HG02938 (cell line): ENCODE data around the gene KCND3.

Experiments
- ATAC-seq: cut with Tn5 transposase; IDR thresholded peaks from one replicate; pipeline ENCODE4 v1.9.1; 2021; ENCODE audit warnings: mild to moderate bottlenecking, moderate library complexity; ENCODE audit not compliant: unreplicated experiment

Gene KCND3

DNA sequence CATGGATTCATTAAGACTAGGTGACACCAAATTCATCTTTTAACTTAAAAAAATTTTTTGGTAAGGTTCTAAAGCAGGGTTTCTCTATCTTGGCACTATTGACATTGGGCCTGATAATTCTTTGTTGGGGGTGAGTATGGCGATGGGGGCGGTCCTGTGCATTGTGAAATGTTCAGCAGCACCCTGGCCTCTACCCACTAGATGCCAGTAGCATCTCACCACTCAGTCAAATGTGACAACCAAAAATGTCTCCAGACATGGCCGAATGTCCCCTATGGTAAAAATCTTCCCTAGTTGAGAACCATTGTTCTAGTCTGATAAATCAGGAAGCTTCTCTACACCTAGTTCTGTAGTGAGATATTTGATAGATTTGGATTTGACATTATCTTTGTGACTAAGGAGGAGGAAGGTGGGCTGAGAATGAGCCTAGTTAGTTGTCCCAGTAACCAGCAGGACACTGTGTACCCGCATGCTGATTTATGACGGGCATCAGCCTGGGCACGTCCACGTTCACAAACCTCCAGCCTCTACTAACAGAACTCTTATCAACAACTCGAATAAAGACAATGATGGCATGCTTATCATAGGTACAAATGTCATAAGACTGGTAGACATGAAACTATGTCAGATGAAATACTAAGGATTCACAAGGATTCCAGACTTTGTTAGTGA, 104.6 kb downstream of the KCND3 start:
- no peak for ATAC-seq

DNA sequence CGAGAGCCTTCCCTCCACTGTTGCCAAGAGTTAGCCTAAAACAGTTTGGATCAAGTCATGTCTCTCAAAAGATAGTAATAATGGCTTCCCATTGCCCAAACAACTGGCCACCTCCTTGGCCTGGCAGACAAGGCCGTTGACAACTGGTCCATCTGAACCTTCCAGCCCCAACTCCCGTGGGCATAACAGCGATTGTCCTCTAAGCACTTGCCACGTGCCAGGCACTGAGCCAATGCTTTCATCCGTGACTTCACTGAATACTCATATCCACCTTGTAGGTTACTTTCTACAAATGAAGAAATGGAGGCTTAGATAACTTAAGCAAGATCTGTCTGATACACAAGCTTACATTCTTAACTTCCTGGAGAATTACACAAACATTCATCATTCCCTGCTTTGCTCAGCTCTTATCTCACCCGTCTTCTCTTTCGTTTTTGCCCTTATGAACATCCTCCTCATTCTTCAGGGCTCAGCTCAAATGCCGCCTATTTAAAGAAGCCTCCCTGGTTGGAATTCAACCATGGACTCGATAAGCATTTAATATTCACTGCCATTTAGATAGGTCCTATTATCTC, 106.4 kb downstream of the KCND3 start:
- ATAC-seq, result no peak

DNA sequence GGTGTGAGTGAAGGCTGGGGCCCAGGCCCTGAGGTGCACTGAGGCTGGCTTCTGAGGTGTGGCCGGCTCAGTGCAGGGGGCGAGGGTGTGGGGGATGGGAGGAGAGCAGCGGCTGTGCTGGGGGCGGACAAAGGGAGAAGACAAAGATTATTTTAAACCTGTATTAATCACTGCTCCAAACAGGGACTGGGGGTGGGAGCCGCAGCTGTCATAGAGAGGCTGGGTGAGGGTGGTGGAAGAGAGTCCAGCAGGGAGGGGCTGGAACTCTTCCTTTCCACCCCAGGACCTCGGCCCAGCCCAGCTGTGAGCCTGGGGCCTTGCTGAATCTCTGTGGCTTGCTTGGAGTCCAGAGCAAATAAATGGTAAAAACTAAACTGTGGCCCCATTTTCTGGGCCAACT, 106.9 kb downstream of the KCND3 start:
- ATAC-seq, result no peak

DNA sequence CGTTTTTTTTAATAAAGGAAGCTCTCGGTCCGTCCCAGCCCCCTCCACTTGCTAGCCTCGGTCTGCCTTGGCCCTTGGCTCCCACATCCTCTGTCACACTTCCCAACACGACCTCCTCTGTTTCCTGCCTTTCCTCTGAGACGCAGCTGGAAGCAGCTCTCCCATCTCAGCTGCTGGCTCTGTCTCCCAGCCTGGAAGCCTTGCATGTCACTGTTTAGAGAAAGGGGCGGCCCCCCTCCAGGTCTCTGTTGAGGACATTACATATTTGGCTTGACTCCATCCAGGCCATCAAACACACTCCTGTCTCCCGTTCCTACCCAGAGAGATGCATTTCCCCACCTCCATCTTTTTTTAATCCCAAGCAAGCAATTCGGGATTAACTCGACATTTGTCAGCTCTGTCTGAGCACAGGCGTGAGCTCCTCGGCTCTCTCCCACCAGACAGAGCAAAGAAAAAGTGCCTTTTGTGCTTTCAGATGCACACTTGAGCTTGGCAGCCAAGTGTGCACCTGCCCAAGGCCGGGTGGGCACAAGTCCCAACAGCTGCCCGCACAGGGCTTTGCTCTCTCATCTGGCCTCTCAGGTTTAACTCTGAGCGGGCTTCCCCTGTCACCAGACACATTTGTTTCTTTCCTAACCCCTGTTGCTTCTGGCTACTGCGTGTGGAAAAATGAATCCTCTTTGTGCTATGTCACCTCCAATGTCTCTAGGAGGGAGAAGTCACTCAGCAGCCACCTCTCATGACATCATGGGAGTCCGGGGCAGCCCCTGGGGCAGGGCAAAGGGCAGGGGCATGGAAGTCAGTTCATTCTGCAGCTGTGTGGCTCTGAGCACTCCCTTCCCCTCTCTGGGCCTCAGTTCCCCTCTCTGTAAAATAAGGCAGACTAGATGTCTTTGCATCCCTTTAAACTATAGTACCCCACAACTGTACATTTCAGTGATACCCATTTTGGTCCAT, 108.3 kb downstream of the KCND3 start:
- no peak for ATAC-seq

DNA sequence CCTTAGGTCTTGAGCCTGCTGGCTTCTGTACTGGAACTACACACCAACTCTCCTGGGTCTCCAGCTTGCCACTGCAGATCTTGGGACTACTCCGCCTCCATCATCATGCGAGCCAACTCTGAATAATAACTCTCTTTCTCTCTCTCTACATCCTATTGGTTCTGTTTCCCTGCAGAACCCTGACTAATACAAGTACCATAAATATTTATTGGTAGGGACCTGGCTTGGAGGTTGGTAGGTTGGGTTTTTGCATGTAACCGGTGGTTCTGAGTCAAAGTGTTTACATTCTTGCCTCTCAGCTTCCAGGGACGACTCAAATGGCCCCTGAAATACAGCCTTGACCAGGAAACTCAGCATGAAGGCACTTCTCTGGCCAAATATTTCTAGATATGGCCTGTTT, 110.4 kb downstream of the KCND3 start:
- no peak for ATAC-seq

DNA sequence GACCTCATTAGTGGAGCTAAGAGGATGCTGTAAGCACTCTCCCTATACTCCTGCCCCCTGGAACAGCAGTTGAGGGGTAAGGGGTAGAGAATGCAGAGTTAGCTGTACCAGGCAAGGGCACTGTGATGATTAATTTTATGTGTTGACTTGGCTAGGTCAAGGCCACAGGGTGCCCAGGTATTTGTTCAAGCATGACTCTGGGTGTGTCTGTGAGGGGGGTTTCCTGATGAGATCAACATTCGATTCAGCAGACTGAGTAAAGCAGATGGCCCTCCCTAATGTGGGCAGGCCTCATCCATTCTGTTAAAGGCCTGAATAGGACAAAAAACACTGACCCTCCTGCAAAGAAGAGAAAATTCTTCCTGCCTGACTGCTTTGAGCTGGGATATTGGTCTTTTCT, 110.8 kb downstream of the KCND3 start:
- no peak for ATAC-seq

DNA sequence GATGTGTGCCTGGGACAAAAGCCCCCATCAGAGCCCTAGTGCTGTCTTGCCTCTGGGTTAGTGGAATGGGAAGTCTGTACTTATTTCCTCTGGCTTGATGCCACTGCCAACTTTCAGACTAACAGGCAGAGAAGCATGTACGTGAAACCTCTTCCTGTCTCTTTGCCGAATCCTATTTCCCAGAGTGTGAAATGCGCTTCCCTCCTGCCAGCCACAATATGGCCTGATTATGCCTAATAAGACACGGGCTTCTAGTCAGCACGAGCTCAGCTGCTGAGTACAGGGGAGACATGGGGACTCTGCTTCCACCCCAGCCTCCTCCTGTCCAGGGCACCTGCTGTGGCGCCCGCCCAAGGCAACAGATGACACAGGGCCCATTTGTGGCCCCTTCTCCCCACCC, 111.4 kb downstream of the KCND3 start:
- no peak for ATAC-seq

DNA sequence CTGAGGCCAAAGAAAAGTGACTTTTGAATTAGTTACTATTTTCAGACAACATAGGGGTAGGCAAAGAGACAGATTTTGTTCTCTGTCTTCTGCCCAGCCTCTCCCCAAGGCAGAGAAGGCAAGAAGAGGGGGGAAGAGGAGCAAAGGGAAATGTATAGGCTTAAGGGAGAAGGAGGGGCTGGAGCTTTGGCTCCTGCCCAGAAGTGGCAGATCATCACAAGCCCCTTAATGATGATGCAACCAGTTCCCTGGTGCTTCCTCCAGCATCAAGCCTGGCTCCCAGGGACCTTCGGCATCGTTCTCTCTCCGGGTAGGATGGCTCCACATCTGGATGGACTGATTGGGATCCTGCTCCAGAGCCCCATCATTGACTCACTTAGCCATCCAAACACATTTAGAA, 112.8 kb downstream of the KCND3 start:
- ATAC-seq, result no peak

DNA sequence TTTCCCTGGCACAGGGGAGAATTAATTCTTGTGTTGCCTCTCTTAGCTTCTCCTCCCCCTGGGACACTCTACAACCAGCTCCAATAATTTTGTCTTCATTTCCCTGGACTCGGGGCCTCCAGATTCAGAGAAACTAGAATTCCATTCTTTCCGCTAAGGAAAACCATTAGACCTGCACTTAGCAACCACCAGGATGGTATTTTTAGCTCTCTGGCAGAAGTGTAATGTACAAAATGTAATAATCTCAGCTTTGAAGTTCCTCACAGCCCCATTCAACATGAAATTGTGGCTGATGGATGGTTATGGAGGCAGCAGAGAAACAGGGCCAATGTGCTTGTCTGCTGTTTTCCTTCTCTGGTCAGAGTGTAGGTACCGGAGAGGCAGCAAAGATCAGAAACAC, 113.8 kb downstream of the KCND3 start:
- ATAC-seq, result no peak

DNA sequence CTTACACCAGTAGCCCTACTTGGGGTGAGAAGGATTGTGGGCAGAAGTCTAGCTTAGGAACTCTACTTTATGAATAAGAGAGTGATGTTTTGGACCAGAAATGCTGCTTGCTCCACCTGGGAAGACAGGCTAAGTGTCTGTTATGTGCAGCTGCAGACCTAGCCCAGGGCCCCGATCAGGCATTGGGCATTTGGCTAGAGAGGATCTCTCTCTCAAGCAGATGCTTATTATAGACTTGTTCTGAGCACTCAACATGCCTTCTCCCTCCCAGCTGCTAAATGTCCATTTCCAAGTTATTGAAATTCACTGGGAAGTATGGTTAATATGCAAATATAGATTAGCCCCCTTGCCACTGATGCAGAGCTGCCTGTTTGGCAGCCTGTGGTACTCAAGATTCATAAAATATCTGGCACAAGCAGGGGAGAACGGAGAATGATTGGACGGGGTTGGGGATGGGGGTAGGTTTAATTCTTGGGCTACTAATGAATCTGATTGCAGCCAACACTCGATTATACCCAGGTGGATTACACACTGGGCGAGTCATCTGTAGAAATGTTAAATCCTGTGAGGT, 115.9 kb downstream of the KCND3 start:
- ATAC-seq, result no peak

DNA sequence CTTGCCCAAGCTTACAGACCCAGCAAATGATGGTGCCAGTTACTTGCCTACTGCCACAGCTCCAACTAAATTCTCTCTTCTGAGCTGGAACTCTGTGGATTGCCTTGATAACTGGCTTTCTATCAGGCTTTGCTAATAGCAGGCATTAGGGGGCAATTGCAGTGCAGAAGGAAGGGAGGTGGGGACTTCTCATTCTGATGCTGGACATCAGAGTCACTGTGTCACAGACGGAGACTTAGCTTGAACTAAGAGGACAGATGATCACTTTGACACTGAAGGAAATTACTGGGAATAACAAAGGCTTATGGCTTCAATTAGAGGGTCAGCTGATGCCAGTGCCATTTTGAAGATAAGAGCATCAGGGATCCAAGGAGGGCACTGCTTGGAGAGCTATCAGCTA, 119.3 kb downstream of the KCND3 start:
- no peak for ATAC-seq

DNA sequence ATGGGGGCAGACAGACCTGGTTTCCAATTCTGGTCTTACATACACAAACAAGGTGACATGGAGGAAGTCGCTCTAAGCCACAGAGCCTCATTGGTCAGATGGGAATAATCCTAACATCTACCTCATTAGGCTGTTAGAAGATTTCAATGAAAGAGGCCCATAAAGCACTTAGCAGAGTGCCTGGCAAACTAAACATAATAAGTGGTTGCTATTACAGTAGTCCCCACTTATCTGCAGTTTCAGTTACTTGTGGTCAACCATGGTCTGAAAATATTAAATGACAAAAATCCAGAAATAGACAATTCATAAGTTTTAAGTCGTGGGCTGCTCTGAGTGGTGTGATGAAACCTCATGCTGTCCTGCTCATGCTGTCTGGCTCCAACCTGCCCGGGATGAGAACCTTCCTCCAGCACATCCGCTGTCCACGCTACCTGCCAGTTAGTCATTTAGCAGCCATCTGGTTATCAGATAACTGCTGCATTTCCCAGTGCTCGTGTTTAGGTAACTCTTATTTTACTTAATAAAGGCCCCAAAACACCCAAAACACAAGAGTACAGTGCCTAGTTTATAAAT, 121.5 kb downstream of the KCND3 start:
- ATAC-seq, result no peak

DNA sequence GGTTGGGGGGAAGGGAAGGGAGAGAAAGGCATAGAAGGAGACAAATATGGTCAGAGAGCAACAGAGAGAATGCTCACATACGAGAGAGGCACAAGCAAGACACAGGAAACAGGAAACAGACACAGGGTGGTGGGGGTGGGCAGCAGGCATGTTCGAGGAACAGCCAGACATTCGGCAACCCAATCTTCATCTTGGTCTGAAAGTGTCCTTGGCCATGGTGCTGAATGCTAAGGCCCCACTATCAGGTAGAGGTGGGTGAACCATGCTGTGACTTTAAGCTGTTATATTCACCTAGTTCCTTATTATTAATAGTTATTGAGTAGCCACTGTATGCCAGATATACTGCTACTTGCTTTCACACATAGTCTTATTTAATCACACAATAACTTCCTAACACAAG, 124.6 kb downstream of the KCND3 start:
- no peak for ATAC-seq

DNA sequence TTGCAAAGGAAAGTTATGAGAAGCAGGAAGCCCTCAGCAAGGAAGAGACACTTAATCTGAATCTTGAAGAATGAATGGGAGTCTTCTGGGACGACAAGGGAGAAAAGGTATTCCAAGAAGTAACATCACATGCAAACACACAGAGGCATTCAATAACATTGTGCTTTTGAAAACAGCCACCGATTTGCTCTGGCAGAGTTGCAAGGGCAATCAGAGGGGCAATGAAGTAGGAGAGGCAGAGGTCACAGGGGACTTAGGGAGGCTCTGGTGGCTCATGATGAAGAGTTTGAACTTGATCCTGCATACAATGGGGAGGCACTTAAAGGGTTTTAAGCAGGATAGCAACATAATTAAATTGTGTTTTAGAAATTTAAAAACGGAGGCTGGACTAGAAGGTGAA, 126.1 kb downstream of the KCND3 start:
- ATAC-seq, result no peak

DNA sequence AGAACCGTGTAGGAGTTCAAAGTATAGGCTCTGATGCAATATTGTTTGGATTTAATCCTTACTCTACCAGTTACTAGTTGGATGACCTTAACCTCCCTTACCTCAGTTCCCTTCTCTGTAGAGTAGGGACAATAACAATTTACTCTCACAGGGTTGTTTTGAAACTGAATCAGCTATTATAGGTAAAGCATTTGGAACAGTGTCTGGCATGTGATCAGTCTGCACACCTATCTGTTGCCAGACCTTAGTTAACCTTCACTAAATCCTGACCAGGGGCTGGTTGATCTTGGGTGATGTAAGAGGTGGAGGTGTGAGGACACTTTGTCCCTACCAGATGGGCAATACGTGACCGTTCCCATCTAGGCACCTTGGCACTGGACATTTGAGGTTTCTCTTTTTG, 126.9 kb downstream of the KCND3 start:
- no peak for ATAC-seq

DNA sequence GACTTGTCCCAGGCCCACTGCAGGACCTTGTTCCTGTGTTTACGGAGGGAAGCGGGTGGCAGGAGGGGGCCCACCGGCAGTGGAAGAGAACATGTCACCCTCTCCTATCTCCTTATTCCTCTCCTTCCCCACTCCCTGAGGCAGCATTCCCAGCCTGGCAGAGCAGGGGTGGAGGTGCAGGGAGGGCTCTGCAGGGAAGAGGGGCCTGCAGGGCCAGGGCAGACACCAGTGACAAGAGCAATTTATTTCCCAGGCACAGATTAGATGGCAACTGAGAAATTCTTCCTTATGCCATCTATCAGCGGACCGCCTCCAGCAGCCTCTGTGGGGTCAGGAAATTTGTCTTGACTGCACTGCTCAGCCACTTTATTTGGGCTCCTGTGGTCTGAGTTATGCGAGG, 127.9 kb downstream of the KCND3 start:
- no peak for ATAC-seq

DNA sequence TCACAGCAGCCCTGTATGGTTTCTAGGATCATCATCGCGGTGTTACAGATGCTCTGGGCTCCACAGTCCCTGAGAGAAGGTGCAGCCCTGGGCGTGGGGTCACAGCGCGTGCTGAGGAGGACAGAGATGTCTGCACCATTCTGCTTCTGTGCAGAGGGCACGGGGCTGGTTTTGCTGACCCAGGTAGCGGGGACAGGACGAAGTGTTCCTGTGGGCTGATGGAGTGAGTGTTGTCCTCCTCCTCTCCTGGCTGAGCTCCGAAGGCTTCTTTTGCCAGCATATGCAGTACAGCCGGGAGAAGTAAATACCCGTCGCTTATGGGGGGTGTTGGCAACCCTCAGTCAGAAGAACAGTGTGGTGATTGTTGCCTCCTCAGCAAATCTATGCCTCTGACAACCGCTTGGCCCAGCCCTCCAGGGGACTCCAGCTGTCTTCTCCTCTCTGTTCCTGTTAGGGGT, 132.2 kb downstream of the KCND3 start:
- no peak for ATAC-seq

DNA sequence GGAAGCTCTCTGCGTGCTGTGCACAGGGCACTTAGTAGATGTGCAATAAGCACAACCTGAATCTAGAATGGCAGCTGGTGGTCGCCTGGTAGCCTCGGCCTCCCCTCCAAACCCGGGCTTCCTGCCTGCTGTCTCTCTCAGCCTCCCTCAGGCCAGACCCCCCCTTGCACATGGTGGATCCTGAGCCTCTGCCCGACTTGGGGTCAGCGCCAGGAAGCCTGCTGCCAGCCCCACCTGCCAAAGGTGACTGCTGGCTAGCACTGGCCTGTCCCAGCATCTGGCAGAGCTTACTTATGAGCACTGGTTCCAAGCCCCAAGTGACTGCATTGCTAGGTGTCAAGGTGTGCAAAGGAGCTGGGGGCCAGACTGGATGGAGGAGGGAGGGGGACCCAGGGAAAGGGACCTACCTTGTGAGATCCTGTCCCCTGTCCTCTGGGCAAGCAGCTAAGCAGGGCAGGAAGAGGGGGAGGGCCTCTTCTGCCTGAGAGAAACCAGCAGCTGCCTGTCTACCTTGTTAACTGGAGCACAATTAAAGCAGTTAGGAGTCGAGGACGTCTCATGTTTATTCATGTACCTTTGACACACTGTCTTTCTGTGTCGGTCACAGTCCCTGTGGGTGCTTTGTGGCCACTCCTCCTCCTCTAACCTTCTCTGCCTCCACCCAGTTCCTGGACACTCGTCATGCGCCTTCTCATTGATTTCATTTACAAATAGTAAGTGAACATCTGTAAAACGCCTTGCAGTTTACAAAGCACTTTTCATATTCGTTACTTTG, 132.9 kb downstream of the KCND3 start:
- no peak for ATAC-seq

DNA sequence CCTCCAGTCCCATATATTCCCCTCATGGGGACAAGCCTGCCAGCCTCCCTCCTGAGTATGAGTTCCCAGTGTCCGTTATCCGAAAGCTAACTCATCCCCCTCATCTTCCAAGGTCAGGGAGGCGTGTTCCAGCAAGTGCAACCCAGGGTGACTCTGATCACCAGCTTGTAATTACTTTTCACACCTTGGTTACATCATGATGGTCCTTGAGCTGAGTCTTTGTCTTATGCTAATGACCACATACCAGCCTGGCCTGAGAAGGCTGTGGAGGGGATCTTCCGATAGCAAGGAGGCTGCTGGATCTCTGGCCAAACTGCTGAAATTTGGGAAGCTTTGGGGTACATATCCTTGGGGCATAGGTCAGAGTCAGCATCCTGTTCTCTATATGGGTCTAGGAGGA, 134.2 kb downstream of the KCND3 start:
- ATAC-seq, result no peak

DNA sequence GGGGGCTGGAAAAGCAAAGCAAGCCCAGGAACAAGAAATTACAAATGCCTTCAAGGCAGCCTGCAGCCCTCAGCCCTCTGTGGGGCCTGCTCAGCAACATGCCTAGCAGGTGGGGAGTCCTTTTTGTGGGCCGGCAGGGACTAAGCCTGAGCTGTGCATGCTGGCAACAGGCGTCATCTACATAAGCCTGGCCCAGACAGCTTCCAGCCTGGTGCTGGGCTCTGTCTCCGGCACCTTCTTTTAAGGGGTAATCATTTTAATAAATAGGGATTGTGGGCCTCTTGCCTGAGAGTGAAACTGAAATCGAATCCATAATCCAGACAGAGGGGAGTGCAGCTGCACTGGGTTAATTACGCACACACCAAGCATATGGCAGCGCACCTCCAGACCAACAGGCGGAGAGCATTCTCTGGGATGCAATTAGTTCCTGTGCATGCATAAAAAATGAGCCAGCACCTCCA, 137.2 kb downstream of the KCND3 start:
- ATAC-seq, result no peak
